HEK293 (cell line): ENCODE results near the gene DOK6.

Experiments
- CTCF ChIA-PET: fragments of 350-600 bp; formaldehyde crosslinking; extraction: SDS; loops from one replicate; lab custom pipeline; 2021; ENCODE audit warnings: antibody characterized with exemption; lab: Yijun Ruan, JAX
- POLR2A ChIA-PET: fragments of 300-600 bp; formaldehyde crosslinking; extraction: SDS; loops from one replicate; lab custom pipeline; 2020; ENCODE audit warnings: antibody characterized with exemption, inconsistent platforms; lab: Yijun Ruan, JAX
- H3K27ac ChIP-seq: fragments of 200-500 bp; sonication (Bioruptor generic); 2 replicates; pipeline ENCODE4 v1.5.1; 2014; ENCODE audit warnings: low read depth, low read length, control low read depth, inconsistent platforms; ENCODE audit errors: extremely low read depth
- H3K36me3 ChIP-seq, 2 experiments: fragments of 200-500 bp in 1 of 2; sonication (Bioruptor generic) in 1 of 2; 1 replicate in 1 of 2; 2 replicates in 1 of 2; pipeline ENCODE4 v1.5.1; 2014 to 2017; ENCODE audit warnings: inconsistent platforms in 2 of 2, low read length in 2 of 2; ENCODE audit not compliant: control insufficient read depth in 2 of 2, insufficient read depth in 1 of 2
- H3K4me1 ChIP-seq: fragments of 200-500 bp; sonication (Bioruptor generic); 2 replicates; pipeline ENCODE4 v1.5.1; 2014; ENCODE audit warnings: mild to moderate bottlenecking, low read length, inconsistent platforms; ENCODE audit not compliant: control insufficient read depth, insufficient read depth
- H3K4me3 ChIP-seq: 2 replicates; pipeline ENCODE4 v1.5.1; 2011; ENCODE audit warnings: low read depth, mild to moderate bottlenecking, control low read depth, low read length, moderate library complexity
- H3K9me3 ChIP-seq: fragments of 200-500 bp; sonication (Bioruptor generic); 2 replicates; pipeline ENCODE4 v1.5.1; 2014; ENCODE audit warnings: low read depth, low read length, inconsistent platforms; ENCODE audit not compliant: control insufficient read depth, insufficient read depth
- AEBP2 ChIP-seq: fragments of 450-650 bp; formaldehyde crosslinking; IDR thresholded peaks from 2 replicates; pipeline ENCODE4 v1.5.1; 2016; ENCODE audit warnings: missing biosample characterization, missing genetic modification characterization, borderline replicate concordance
- BCL11A ChIP-seq: fragments of 450-650 bp; formaldehyde crosslinking; IDR thresholded peaks from 2 replicates; pipeline ENCODE4 v1.5.1; 2016; ENCODE audit warnings: low read depth, missing biosample characterization, missing genetic modification characterization
- GLI2 ChIP-seq: fragments of 450-650 bp; formaldehyde crosslinking; IDR thresholded peaks from 2 replicates; pipeline ENCODE4; 2017; ENCODE audit warnings: missing biosample characterization, missing genetic modification characterization, low read depth, borderline replicate concordance
- HOXA7 ChIP-seq: sonication (generic); formaldehyde crosslinking; IDR thresholded peaks from 2 replicates; pipeline ENCODE4 v1.8.1; 2022; ENCODE audit warnings: missing genetic modification reagents, borderline replicate concordance
- OSR2 ChIP-seq: fragments of 450-650 bp; formaldehyde crosslinking; IDR thresholded peaks from 2 replicates; pipeline ENCODE4 v1.5.1; 2016; ENCODE audit warnings: missing biosample characterization, missing genetic modification characterization
- PRDM6 ChIP-seq: fragments of 450-650 bp; formaldehyde crosslinking; IDR thresholded peaks from 2 replicates; pipeline ENCODE4 v1.5.1; 2017; ENCODE audit warnings: missing biosample characterization, missing genetic modification characterization
- REPIN1 ChIP-seq: fragments of 450-650 bp; formaldehyde crosslinking; IDR thresholded peaks from 2 replicates; pipeline ENCODE4 v1.5.1; 2017; ENCODE audit warnings: missing biosample characterization, missing genetic modification characterization, low read depth
- TCF7L2 ChIP-seq: IDR thresholded peaks from 2 replicates; pipeline ENCODE4 v1.6.1; 2011; ENCODE audit warnings: low read depth, mild to moderate bottlenecking, inconsistent platforms, low read length, moderate library complexity, borderline replicate concordance
- ZBTB44 ChIP-seq: fragments of 450-650 bp; IDR thresholded peaks from 2 replicates; pipeline ENCODE4 v1.5.1; 2018; ENCODE audit warnings: missing biosample characterization, mild to moderate bottlenecking, missing genetic modification characterization
- ZBTB49 ChIP-seq: fragments of 450-650 bp; formaldehyde crosslinking; IDR thresholded peaks from 2 replicates; pipeline ENCODE4 v1.5.1; 2016; ENCODE audit warnings: missing biosample characterization, missing genetic modification characterization, low read depth
- ZNF138 ChIP-seq: fragments of 450-650 bp; formaldehyde crosslinking; IDR thresholded peaks from 2 replicates; pipeline ENCODE4 v1.5.1; 2016; ENCODE audit warnings: missing biosample characterization, missing genetic modification characterization, borderline replicate concordance
- ZNF335 ChIP-seq: fragments of 450-650 bp; formaldehyde crosslinking; conservative IDR thresholded peaks from 2 replicates; pipeline ENCODE4 v1.5.1; 2016; ENCODE audit warnings: missing biosample characterization, missing genetic modification characterization
- ZNF426 ChIP-seq: fragments of 450-650 bp; formaldehyde crosslinking; IDR thresholded peaks from 2 replicates; pipeline ENCODE4 v1.5.1; 2017; ENCODE audit warnings: missing biosample characterization, missing genetic modification characterization, mild to moderate bottlenecking, inconsistent platforms, moderate library complexity
- ZNF518A ChIP-seq: fragments of 450-650 bp; formaldehyde crosslinking; conservative IDR thresholded peaks from 2 replicates; pipeline ENCODE4 v1.5.1; 2016; ENCODE audit warnings: low read depth, missing biosample characterization, missing genetic modification characterization
- ZNF624 ChIP-seq: fragments of 450-650 bp; formaldehyde crosslinking; IDR thresholded peaks from 2 replicates; pipeline ENCODE4 v1.5.1; 2017; ENCODE audit warnings: missing biosample characterization, missing genetic modification characterization
- ZNF645 ChIP-seq: fragments of 450-650 bp; formaldehyde crosslinking; IDR thresholded peaks from 2 replicates; pipeline ENCODE4; 2016; ENCODE audit warnings: missing biosample characterization, missing genetic modification characterization
- ZNF658 ChIP-seq: fragments of 450-650 bp; formaldehyde crosslinking; IDR thresholded peaks from 2 replicates; pipeline ENCODE4; 2016; ENCODE audit warnings: missing biosample characterization, missing genetic modification characterization
- ZNF792 ChIP-seq: fragments of 450-650 bp; formaldehyde crosslinking; IDR thresholded peaks from 2 replicates; pipeline ENCODE4 v1.5.1; 2016; ENCODE audit warnings: missing biosample characterization, missing genetic modification characterization
- TF ChIP-seq, protein P1 (sequence below): fragments of 450-650 bp; formaldehyde crosslinking; conservative IDR thresholded peaks from 2 replicates; pipeline ENCODE4 v1.5.1; 2016; ENCODE audit warnings: low read depth, missing biosample characterization, missing genetic modification characterization

DOK6 gene

DNA sequence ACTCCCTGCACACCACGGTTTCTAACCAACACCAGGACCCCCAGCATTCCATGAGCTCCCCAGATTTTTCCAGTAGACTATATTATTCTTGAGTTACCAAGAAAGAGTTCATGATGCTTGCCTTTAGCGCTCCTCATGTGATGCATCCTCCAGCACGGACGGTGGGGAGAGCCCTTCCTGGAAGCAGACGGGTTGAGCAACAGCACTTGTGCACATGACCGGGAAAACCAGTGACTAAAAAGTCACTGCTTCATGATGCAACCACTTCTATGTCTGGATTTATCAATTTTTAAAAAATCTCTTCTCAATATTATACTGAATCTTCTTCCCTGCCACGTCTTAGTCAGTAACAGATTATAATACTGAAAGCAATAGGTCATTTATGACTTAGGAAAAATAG is 20.4 kb upstream of the DOK6 start (continued):
- TF ChIP-seq ZNF645 (no peak), ZNF792 (tag by site-specific recombination) (no peak), ZNF624 (no peak), OSR2 (tag by site-specific recombination) (no peak), ZNF138 (tag by site-specific recombination) (no peak), ZBTB49 (tag by site-specific recombination) (no peak), ZNF658 (tag by site-specific recombination) (no peak), GLI2 (tag by site-specific recombination) (no peak), BCL11A (tag by site-specific recombination) (no peak)
- TF ChIP-seq, protein P1, sequence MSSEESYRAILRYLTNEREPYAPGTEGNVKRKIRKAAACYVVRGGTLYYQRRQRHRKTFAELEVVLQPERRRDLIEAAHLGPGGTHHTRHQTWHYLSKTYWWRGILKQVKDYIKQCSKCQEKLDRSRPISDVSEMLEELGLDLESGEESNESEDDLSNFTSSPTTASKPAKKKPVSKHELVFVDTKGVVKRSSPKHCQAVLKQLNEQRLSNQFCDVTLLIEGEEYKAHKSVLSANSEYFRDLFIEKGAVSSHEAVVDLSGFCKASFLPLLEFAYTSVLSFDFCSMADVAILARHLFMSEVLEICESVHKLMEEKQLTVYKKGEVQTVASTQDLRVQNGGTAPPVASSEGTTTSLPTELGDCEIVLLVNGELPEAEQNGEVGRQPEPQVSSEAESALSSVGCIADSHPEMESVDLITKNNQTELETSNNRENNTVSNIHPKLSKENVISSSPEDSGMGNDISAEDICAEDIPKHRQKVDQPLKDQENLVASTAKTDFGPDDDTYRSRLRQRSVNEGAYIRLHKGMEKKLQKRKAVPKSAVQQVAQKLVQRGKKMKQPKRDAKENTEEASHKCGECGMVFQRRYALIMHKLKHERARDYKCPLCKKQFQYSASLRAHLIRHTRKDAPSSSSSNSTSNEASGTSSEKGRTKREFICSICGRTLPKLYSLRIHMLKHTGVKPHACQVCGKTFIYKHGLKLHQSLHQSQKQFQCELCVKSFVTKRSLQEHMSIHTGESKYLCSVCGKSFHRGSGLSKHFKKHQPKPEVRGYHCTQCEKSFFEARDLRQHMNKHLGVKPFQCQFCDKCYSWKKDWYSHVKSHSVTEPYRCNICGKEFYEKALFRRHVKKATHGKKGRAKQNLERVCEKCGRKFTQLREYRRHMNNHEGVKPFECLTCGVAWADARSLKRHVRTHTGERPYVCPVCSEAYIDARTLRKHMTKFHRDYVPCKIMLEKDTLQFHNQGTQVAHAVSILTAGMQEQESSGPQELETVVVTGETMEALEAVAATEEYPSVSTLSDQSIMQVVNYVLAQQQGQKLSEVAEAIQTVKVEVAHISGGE (tag by site-specific recombination), result no peak
- TF ChIP-seq, all 188 proteins: peak for 0

- CTCF ChIA-PET, result no interaction called here
- no peaks in the 10 kb centered on the region for H3K36me3 ChIP-seq
- no peak overlapping the region for H3K27ac ChIP-seq
- POLR2A ChIA-PET, result no interaction called here
- no peak overlapping the region for H3K4me3 ChIP-seq
- H3K9me3 ChIP-seq, result no peaks in the 10 kb centered on the region
- H3K4me1 ChIP-seq, result no peaks in the 10 kb centered on the region
- no peak for TF ChIP-seq ZBTB44
- no peak for TF ChIP-seq ZNF792 (tag by site-specific recombination)
- no peak for TF ChIP-seq HOXA7 (CRISPR knock-in tag)
- no peak for TF ChIP-seq TCF7L2
- no peak for TF ChIP-seq ZNF426 (tag by site-specific recombination)
- TF ChIP-seq ZNF335 (tag by site-specific recombination), result no peak
- TF ChIP-seq PRDM6, result no peak
- no peak for TF ChIP-seq GLI2 (tag by site-specific recombination)
- TF ChIP-seq ZNF518A (tag by site-specific recombination), result no peak
- no peak for TF ChIP-seq AEBP2
- no peak for TF ChIP-seq REPIN1 (tag by site-specific recombination)
Measured at GRCh38 chr18:69383186-69383585, 17.5 kb upstream of the DOK6 start.
